ENCODE data around the gene LPAR1. TPM values are rescaled to one million over a fixed set of nuclear protein-coding genes. Genes with fewer than 3 reads are reported as not detected.

The LPAR1 gene
- total RNA-seq, 1 experiment from 2014 or later = 4.9 TPM

GRCh38 chr9:110877374-110877773 lies 160.9 kb downstream of the LPAR1 start (continued):
- TF ChIP-seq TEAD4 (CRISPR knock-in tag; IDR thresholded peaks at IDR 0.05) = no peak
- no peak for TF ChIP-seq MYBL2 (CRISPR knock-in tag; IDR thresholded peaks at IDR 0.05)
- TF ChIP-seq ZNF532 (CRISPR knock-in tag; IDR thresholded peaks at IDR 0.05; ENCODE audit: borderline replicate concordance) = no peak
- TF ChIP-seq NR1H2 (CRISPR knock-in tag; IDR thresholded peaks at IDR 0.05) = no peak
- no peak for TF ChIP-seq CBFB (CRISPR knock-in tag; IDR thresholded peaks at IDR 0.05; ENCODE audit: low read depth)
- no peak for TF ChIP-seq FOXJ3 (CRISPR knock-in tag; IDR thresholded peaks at IDR 0.05; ENCODE audit: borderline replicate concordance)

GRCh38 chr9:110876929-110877328 lies 161.3 kb downstream of the LPAR1 start:
- peaks cover 6% of the 10 kb centered on the region for H3K36me3 Mint-ChIP-seq
- H3K27ac Mint-ChIP-seq = peak overlapping the region; percentile 35; the same call in 1 of the 2 replicates
- DNase-seq (ENCODE audit: low spot score) (no peak), ATAC-seq (no peak)
- TF ChIP-seq SMAD3 (CRISPR knock-in tag; IDR thresholded peaks at IDR 0.05; ENCODE audit: borderline replicate concordance) (no peak), EMX1 (CRISPR knock-in tag; IDR thresholded peaks at IDR 0.05) (no peak), ZSCAN18 (CRISPR knock-in tag; IDR thresholded peaks at IDR 0.05) (no peak), NFYB (CRISPR knock-in tag; conservative IDR thresholded peaks at IDR 0.05; ENCODE audit: low read depth) (no peak), ZNF423 (CRISPR knock-in tag; IDR thresholded peaks at IDR 0.05) (no peak), USF1 (CRISPR knock-in tag; IDR thresholded peaks at IDR 0.05) (no peak), IRF1 (CRISPR knock-in tag; IDR thresholded peaks at IDR 0.05) (no peak), ZNF138 (CRISPR knock-in tag; conservative IDR thresholded peaks at IDR 0.05) (no peak), ETV6 (CRISPR knock-in tag; IDR thresholded peaks at IDR 0.05) (no peak), HMGXB4 (CRISPR knock-in tag; IDR thresholded peaks at IDR 0.05) (no peak), ZNF281 (CRISPR knock-in tag; IDR thresholded peaks at IDR 0.05) (no peak), TEAD4 (CRISPR knock-in tag; IDR thresholded peaks at IDR 0.05) (no peak)
- peaks cover 46% of the 10 kb centered on the region for H3K4me1 Mint-ChIP-seq
- H3K27me3 Mint-ChIP-seq (ENCODE audit: low read depth) = no peaks in the 10 kb centered on the region
- no peak overlapping the region for H3K4me3 Mint-ChIP-seq
- H3K9me3 Mint-ChIP-seq = peaks cover 6% of the 10 kb centered on the region
- POLR2A ChIA-PET = no interaction called here
- CTCF ChIA-PET = no interaction called here
